HG03039 (cell line): Measurements from ENCODE around the gene DEGS1.
"Not testable (repeated sequence)": the region's sequence is repeated elsewhere in the genome, so short reads cannot be mapped to it uniquely, and the experiment has no call there.

Experiments used
- ATAC-seq: cut with Tn5 transposase; IDR thresholded peaks from one replicate; pipeline ENCODE4 v1.9.1; 2021; ENCODE audit warnings: mild to moderate bottlenecking, moderate library complexity; ENCODE audit not compliant: unreplicated experiment

DEGS1 gene

DNA sequence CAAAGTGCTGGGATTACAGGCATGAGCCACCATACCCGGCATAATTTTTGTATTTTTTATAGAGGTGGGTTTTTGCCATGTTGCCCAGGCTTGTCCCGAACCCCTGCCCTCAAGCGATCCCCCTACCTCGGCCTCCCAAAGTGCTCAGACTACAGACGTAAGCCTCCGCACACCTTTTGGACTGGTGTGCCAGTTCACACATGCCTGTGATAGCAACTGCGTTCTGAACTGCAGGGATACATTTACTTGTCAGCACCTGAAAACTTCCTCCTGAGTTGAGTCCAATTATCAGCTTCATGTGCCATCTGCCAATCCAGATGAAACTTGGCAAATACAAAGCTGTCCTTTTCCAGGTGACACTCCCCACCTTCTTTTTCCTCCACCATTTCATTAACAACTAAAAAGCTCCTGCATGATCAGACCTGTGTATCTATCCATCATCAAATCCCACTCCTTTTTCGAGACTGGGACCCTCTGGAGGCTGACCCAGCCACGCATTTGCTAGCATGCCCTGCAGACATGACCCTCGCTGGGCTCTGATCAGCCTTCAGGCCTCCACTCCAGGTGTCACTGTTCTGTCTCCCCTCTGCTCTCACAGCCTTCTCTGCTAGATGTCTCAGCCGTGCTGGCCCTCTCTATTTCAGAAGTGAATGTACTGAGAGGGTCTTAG is 2.1 kb upstream of the DEGS1 start:
- ATAC-seq, result no peak

DNA sequence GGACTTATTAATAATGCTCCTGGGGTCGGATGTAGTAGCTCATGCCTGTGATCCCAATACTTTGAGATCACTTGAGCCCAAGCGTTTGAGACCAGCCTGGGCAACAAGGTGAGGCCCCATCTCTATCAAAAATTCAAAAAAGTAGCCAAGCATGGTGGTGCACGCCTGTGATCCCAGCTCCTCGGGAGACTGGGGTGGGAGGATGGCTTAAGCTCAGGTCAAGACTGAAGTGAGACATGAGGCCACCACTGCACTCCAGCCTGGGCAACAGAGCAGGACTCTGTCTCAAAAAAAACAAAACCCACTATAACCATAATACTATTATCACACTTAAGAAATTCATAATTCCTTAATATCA is 1.6 kb upstream of the DEGS1 start:
- no peak for ATAC-seq

DNA sequence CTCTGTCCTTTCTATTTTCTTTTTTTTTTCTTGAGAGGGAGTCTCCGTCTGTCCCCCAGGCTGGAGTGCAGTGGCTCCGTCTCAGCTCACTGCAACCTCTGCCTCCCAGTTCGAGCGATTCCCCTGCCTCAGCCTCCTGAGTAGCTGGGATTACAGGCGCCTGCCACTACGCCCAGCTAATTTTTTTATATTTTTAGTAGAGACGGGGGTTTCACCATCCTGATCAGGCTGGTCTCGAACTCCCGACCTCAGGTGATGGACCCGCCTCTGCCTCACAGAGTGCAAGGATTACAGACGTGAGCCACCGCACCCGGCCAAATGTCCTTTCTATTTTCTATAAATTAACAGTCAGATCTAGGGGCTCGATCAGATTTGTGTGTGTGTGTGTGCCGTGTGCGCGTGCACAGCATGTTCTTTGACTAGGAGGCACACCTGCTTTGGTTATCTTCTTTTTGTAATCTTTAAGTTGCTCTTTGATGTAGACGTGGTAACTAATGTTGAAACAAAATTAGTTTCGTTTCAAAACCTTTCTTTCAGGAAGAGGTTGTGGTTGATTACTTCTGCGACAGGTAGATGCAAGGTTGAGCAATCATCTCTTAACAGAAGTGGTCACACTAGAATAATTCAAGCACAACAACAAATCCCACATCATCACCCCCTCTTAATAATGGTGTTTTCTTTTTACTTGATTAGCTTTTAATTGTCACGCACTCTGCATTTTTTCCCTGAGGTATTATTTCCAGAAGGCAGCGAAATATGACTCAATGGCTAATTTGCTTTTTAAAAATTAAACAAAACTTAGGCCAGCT is 779 bp upstream of the DEGS1 start:
- ATAC-seq, result peak; percentile 27

DNA sequence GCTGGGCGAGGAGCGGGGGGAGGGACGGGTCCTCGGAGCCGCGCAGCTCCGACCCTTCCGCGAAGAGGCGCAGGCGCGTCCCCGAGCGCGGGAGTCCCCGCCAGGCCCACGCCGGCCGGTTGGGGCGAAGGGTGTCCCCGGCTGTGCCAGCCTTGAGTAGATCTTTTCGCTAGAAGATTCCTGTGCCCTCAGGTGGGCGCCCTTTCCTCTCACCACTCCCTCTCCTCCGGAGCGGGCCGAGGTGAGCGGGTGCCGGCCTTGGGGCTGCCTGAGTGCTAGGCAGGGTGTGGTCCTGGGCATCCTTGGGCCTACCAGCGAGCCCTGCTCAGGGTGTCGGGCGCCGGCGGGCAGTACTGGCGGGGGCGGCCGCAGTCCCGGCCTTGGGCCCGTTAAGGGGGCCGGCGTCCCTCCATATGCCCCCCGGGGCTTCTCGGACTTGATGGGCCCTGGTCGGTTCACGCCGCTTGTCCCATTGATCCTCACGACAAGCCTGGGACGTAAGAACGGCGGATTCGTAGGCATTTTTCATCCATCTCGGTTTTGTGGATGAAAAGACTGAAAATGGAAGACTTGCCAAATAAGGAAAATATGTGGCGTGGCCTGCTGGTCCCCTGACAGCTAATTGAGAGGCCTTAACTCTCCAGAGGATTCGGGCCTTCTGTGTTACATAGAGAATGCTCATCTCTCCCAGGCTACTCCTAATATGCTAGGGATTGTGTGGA is 712 bp downstream of the DEGS1 start:
- peak; percentile 56 for ATAC-seq

DNA sequence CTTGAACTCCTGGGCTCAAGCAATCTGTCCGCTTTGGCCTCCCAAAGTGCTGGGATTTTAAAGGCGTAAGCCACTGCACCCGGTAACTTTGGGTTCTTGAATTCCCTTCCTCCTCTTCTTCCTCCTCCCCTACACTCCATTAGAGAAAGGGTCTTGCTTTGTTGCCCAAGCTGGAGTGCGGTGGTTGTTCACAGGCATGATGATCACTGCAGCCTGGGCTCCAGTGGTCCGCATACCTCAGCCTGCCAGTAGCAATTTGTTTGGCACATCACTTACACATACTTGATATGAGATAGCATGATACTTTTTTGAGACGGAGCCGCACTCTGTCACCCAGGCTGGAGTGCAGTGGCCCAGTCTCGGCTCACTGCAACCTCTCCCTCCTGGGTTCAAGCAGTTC is 2.2 kb downstream of the DEGS1 start:
- ATAC-seq, result no peak

DNA sequence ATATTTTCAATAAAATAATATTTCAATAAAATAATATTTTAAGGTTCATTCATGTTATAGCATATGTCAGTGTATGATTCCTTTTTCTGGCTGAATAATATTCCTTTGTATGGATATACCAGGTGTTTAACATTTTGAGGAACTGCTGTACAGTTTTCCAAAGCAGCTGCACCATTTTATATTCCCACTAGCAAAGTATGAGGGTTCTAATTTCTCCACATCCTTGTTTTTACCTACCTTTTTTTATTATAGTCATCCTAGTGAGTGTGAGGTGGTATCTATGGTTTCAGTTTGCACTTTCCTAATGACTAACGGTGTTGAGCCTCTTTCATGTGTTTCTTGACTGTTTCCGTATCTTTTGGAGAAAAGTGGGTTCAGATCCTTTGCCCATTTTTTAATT is 5.2 kb downstream of the DEGS1 start:
- no peak for ATAC-seq

DNA sequence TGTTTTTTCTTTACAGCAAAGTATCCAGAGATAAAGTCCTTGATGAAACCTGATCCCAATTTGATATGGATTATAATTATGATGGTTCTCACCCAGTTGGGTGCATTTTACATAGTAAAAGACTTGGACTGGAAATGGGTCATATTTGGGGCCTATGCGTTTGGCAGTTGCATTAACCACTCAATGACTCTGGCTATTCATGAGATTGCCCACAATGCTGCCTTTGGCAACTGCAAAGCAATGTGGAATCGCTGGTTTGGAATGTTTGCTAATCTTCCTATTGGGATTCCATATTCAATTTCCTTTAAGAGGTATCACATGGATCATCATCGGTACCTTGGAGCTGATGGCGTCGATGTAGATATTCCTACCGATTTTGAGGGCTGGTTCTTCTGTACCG is 6.5 kb downstream of the DEGS1 start:
- ATAC-seq, result no peak

DNA sequence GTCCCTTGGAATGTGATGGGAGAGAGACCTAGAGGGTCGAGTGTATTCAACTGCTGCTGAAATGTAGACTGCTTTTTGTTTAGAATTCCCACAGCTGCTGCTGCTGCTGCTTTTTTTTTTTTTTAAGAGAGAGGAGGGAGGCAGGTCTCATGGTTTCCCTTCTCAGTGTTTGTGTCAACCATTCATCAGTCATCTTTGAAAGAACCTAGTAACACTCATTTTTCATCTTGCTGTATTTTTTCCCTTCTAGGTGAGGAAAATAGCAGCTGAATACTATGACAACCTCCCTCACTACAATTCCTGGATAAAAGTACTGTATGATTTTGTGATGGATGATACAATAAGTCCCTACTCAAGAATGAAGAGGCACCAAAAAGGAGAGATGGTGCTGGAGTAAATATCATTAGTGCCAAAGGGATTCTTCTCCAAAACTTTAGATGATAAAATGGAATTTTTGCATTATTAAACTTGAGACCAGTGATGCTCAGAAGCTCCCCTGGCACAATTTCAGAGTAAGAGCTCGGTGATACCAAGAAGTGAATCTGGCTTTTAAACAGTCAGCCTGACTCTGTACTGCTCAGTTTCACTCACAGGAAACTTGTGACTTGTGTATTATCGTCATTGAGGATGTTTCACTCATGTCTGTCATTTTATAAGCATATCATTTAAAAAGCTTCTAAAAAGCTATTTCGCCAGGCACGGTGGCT is 9.2 kb downstream of the DEGS1 start:
- no peak for ATAC-seq

DNA sequence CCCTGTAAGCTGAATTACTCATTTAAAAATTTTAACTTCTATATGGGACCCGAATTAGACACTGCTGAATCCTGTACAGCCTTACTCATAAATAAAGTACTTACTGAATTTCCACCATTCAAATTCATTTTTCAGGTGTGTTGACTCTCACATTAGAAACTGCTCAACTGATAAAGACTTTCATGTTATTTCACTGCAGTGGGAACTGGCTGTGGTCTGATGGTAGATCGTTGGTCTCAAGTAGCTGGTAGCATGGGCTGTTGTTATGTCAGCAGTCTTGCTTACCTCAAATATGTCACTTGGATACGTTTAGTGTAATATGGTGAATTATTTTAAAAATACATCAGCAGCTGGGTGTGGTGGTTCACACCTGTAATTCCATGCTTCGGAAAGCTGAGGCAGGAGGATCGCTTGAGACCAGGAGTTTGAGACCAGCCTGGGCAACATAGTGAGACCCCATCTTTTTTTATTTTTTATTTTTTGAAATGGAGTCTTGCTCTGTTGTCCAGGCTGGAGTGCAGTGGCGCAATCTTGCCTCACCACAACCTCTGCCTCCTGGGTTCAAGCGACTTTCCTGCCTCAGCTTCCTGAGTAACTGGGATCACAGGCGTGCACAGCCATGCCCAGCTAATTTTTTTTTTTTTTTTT is 10.4 kb downstream of the DEGS1 start:
- ATAC-seq, result no peak

DNA sequence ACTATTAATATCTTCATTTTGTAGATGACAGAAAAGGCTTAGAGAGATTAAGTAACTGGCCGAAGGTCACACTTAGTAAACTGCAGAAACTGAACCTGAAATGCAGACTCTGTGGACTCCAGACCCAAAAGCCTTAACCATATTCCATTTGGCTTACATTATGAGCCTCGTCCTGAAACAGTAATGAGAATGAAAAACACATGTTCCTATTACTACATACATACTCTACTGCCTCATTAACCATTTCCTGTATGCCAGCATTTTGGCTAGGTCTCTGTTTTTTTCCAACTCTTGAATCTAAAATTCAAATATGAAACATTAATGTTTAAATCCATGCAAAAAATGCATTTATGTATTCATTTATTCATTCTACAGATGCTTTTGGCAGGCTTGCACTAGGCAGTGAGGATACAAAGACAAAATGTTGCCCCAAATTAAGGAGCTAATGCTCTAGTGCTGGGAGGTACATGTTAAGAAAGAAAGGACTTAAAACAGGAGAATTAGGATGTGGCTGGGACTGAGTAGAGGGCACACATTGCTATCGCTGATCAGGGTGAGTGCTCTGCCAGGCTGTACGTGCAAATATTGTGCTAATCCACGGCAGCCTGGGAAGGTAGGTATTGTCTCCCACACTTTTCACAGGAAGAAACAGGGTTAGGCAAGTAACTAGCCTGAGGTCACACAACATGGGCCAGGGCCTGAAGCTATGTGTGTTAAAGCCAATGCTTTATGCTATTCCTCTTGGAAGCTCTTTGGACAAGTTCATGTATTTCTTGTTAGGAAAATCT is 14.0 kb downstream of the DEGS1 start:
- ATAC-seq, result no peak

DNA sequence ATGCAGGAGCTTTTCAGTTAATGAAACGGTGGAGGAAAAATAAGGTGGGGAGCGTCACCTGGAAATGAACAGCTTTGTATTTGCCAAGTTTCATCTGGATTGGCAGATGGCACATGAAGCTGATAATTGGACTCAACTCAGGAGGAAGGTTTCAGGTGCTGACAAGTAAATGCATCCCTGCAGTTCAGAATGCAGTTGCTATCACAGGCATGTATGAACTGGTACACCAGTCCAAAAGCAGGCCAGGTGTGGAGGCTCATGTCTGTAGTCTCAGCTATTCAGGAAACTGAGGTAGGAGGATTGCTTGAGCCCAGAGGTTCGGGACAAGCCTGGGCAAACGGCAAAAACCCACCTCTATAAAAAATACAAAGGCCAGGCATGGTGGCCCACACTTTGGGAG is 15.5 kb downstream of the DEGS1 start:
- no peak for ATAC-seq

DNA sequence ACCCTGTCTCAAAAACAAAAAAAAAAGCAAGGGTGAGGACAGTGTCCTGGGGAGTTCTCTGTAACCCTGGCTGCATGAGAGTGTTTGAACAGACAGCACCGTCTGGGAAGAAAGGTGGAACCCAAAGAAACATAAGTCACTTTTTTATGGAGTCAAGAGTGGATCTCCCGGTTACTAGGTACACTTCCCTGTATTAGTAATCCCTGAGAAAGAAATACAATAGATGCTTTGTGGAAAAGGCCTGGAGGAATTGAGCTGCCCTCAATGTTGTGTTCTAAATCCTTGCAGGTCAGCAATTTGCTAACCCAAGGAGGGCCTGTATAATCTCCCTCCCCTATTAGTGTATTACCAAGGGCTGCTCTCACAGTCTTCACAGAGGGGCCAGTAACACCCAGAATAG is 16.6 kb downstream of the DEGS1 start:
- ATAC-seq, result no peak

DNA sequence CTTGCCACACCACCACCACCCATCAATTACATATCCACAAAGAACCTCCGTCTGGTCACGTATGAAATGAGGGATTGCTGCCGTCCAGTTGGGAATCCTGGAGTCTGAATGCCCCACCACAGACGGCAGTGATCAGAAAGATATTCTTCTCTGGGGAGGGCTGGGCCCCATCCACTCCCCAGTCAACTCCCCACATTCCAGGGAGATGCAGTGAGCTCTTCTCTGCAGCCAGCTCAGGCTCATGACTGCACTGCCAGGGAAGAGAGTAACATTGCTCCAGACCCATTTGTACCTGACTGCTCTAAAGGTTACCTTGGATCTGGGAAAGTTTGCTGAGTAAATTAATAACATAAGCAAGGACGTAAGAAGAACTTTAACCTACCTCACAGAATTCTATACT is 18.3 kb downstream of the DEGS1 start:
- no peak for ATAC-seq

DNA sequence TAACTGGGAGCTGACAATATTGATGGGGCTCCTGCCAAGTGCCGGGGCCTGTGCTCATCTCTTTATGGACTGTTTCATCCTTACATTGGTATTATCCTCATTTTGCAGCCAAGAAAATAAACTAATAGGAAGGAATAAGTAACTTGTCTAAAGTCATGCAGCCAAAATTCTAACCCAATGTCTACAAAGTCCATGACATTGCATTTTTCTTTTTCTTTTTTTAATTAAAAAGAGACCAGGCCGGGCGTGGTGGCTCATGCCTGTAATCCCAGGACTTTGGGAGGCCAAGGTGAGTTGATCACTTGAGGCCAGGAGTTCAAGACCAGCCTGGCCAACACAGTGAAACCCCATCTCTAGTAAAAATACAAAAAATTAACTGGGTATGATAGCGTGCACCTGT is 18.8 kb downstream of the DEGS1 start:
- no peak for ATAC-seq

GRCh38 chr1:224203243-224204016 is 20.4 kb downstream of the DEGS1 start:
- ATAC-seq, result no peak

GRCh38 chr1:224205438-224205840 is 22.4 kb downstream of the DEGS1 start:
- ATAC-seq, result no peak

DNA sequence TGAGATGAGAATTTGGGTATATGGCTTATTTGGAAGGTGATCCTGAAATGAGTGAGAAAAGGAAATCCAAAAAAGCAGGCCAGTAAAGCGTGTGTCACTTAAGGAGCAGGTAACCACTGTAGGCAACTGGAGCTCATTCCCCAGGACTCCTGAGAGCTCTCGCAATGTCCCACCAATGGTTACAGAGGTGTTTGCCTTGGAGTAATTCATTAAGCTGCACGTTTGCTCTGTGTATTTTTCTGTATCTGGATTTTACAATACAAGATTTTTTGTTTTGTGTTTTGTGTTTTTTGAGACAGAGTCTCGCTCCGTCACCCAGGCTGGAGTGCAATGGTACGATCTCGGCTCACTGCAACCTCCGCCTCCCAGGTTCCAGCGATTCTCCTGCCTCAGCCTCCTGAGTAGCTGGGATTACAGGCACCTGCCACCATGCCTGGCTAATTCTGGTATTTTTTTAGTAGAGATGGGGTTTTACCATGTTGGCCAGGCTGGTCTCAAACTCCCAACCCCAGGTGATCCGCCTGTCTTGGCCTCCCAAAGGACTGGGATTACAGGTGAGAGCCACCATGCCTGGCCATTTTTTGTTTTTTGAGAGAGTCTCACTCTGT is 23.0 kb downstream of the DEGS1 start:
- ATAC-seq, result not testable (repeated sequence)

DNA sequence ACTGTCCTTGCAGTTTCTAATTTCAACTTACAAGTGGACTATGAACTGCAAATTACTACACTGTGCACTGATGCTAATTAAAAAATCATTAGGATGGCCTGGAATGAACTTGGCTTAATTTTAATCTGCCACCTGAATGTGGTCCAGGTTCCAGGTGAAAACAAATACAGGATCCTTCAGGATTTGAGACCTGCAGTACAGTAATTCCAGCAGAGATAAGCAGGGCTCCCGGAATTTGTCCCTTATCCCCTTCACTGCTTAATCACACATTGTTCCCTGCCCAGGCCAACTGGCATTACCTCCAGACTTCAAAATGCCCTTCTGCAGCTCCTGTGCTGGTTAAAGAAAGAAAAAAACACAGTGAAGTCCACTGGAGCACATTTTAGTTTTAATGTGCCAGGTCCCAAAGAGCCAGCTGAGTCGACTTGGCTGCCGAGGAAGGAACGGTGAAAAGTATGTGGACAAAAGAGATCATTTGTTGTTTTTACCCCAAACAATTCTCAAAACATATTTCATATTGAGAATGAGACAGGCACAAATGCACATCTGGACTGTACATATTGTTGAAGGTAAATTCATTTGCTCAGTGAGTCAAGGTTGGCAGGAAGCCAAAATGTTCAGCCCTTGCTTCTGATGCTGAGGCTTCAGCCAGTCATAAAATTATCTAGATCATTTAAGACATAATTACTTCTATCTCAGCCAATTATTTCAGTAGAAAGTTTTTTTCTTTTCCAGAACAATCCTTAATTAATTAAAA is 28.3 kb downstream of the DEGS1 start:
- ATAC-seq, result no peak
